GM12891 (cell line): ENCODE measurements around the gene MC2R.

Experiments used
- DNase-seq: peaks from one replicate; pipeline ENCODE4 v3.0.0; 2011; ENCODE audit warnings: low spot score; ENCODE audit not compliant: insufficient read length
- FAIRE-seq: peaks from 2 replicates; lab custom pipeline; 2011; peaks lifted over from hg19 to GRCh38; lab: Jason Lieb, UNC
- PAX5 ChIP-seq: IDR thresholded peaks from 2 replicates; pipeline ENCODE4 v1.6.1; 2011; ENCODE audit warnings: low read length, moderate library complexity, mild to moderate bottlenecking; ENCODE audit not compliant: insufficient read depth, severe bottlenecking
- POLR2A ChIP-seq: IDR thresholded peaks from 2 replicates; pipeline ENCODE4 v1.6.1; 2011; ENCODE audit warnings: low read depth, low read length, control low read depth
- POLR2AphosphoS5 ChIP-seq: IDR thresholded peaks from 2 replicates; pipeline ENCODE4 v1.6.1; 2011; ENCODE audit warnings: low read depth, low read length, control low read depth
- POU2F2 ChIP-seq: IDR thresholded peaks from 2 replicates; pipeline ENCODE4 v1.6.1; 2011; ENCODE audit warnings: low read depth, mild to moderate bottlenecking, control low read depth, low read length, moderate library complexity
- SPI1 ChIP-seq: IDR thresholded peaks from 2 replicates; pipeline ENCODE4 v1.6.1; 2011; ENCODE audit warnings: low read depth, low read length, control low read depth
- TAF1 ChIP-seq: IDR thresholded peaks from 2 replicates; pipeline ENCODE4 v1.6.1; 2011; ENCODE audit warnings: low read depth, low read length, control low read depth

Gene MC2R

GRCh38 chr18:13834496-13835015, 80.8 kb downstream of the MC2R start:
- no peak for FAIRE-seq
- TF ChIP-seq POU2F2 (no peak), PAX5 (no peak), TAF1 (no peak), POLR2A (no peak), POLR2AphosphoS5 (no peak), SPI1 (no peak)
- DNase-seq, result no peak
